Liver (tissue), 9 donors: ENCODE data around the gene GGT1. TPM values are rescaled to one million over a fixed set of nuclear protein-coding genes. Genes with fewer than 3 reads are reported as not detected.
"Not testable (repeated sequence)": the region's sequence is repeated elsewhere in the genome, so short reads cannot be mapped to it uniquely, and the experiment has no call there.

Experiments
- DNase-seq: peaks from one replicate; pipeline ENCODE4 v3.0.0-alpha.2; 2017; ENCODE audit warnings: low spot score
- H3K27ac ChIP-seq, 2 donors: one replicate each; pipeline ENCODE4 v1.7.0; 2013; ENCODE audit warnings: inconsistent platforms in 2 of 2, low read length in 2 of 2, control low read depth in 1 of 2, low read depth in 1 of 2, mild to moderate bottlenecking in 1 of 2
- H3K27me3 ChIP-seq, 4 donors: one replicate each; pipeline versions ENCODE4 v1.6.1 to v1.7.0; 2013; ENCODE audit warnings: low read length in 3 of 4, inconsistent platforms in 1 of 4, mild to moderate bottlenecking in 1 of 4, moderate library complexity in 1 of 4; ENCODE audit not compliant: control insufficient read depth in 4 of 4, insufficient read depth in 4 of 4
- H3K36me3 ChIP-seq, 4 donors: one replicate each; pipeline versions ENCODE4 v1.6.1 to v1.7.0; 2013; ENCODE audit warnings: low read length in 3 of 4, mild to moderate bottlenecking in 3 of 4, low read depth in 1 of 4, moderate library complexity in 1 of 4; ENCODE audit not compliant: control insufficient read depth in 4 of 4, insufficient read depth in 3 of 4
- H3K4me1 ChIP-seq, 4 donors: one replicate each; pipeline versions ENCODE4 v1.6.1 to v1.7.0; 2013; ENCODE audit warnings: low read length in 3 of 4, mild to moderate bottlenecking in 3 of 4, moderate library complexity in 1 of 4; ENCODE audit not compliant: control insufficient read depth in 4 of 4, insufficient read depth in 4 of 4
- H3K4me3 ChIP-seq, 3 donors: one replicate each; pipeline versions ENCODE4 v1.6.1 to v1.7.0; 2013; ENCODE audit warnings: low read length in 3 of 3, control low read depth in 1 of 3, low read depth in 1 of 3, mild to moderate bottlenecking in 1 of 3
- H3K9ac ChIP-seq, 2 donors: one replicate each; pipeline ENCODE4 v1.7.0; 2013; ENCODE audit warnings: low read length in 2 of 2, mild to moderate bottlenecking in 2 of 2, moderate library complexity in 2 of 2, control low read depth in 1 of 2, low read depth in 1 of 2
- H3K9me3 ChIP-seq, 4 donors: one replicate each; pipeline versions ENCODE4 v1.6.1 to v1.7.0; 2013; ENCODE audit warnings: low read length in 3 of 4; ENCODE audit not compliant: control insufficient read depth in 4 of 4
- HNF4A ChIP-seq, 2 donors: conservative IDR thresholded peaks; 2 replicates each; pipeline ENCODE4 v1.6.1; 2016; ENCODE audit warnings: antibody characterized with exemption in 2 of 2, mild to moderate bottlenecking in 2 of 2
- RAD21 ChIP-seq, 2 donors: IDR thresholded peaks; 2 replicates each; pipeline ENCODE4 v1.6.1; 2016; ENCODE audit warnings: antibody characterized with exemption in 2 of 2, mild to moderate bottlenecking in 2 of 2
- RXRA ChIP-seq, 2 donors: IDR thresholded peaks; 2 replicates each; pipeline ENCODE4 v1.6.1; 2017 to 2018; ENCODE audit warnings: antibody characterized with exemption in 2 of 2, mild to moderate bottlenecking in 1 of 2
- WGBS: extraction: QIAGEN DNeasy Blood & Tissue Kit; methylation state at CpG from one replicate; pipeline ENCODE4 v1.1.7; 2013; 5-methylcytosine and 5-hydroxymethylcytosine counted together
- polyA plus RNA-seq, 2 donors: library from polyadenylated mRNA; stranded (reverse) in 1 of 2; unstranded in 1 of 2; fragments of 200-250 nt in 1 of 2; fragments of >200 nt in 1 of 2; fragmentation: Nextera tagmentation in 1 of 2; extraction: Ambion mirVana in 1 of 2; gene quantifications; one replicate each; pipeline versions ENCODE4 v1.2.1 to v1.2.3, GENCODE V29; 2013 to 2015
- total RNA-seq, 2 donors: library from RNA; depleted of rRNA; stranded (reverse); fragments of >200 nt; gene quantifications; one replicate each; pipeline ENCODE4 v1.2.3, GENCODE V29; 2014
- donor health status: healthy.
- donor health status: healthy.
- donor health status: healthy.
- donor health status: healthy.
- donor health status: healthy.

The GGT1 gene
- total and polyA plus RNA-seq, 4 donors: 90.5 to 147 (median 112) TPM

DNA sequence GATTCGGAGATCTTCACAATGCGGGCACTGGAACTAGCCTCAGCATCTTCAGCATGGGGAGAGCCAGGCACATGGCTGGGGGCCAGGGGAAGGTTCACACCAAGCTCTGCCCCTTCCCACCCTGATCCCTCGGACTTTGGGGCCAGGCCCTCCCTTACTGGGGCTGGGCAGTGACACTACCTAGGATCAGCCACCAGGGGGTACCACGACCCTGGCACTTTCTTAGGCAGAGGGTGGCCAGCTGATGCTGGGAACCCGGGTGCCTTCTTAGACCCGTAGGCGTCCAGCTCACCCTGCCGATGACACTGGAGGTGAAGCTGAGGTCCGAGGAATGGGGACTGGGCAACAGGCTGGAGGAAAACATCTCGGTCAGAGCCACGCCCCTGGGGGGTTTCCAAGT lies 26.1 kb downstream of the GGT1 start:
- DNase-seq, H3K4me1 ChIP-seq, H3K4me3 ChIP-seq, H3K27ac ChIP-seq, H3K27me3 ChIP-seq, H3K9ac ChIP-seq, H3K36me3 ChIP-seq, H3K9me3 ChIP-seq: not testable (repeated sequence)
- WGBS: 65% methylated on average over 9 of the region's 11 CpGs
- peak; percentile 33 to 34 for TF ChIP-seq RAD21 (IDR thresholded peaks at IDR 0.05)

DNA sequence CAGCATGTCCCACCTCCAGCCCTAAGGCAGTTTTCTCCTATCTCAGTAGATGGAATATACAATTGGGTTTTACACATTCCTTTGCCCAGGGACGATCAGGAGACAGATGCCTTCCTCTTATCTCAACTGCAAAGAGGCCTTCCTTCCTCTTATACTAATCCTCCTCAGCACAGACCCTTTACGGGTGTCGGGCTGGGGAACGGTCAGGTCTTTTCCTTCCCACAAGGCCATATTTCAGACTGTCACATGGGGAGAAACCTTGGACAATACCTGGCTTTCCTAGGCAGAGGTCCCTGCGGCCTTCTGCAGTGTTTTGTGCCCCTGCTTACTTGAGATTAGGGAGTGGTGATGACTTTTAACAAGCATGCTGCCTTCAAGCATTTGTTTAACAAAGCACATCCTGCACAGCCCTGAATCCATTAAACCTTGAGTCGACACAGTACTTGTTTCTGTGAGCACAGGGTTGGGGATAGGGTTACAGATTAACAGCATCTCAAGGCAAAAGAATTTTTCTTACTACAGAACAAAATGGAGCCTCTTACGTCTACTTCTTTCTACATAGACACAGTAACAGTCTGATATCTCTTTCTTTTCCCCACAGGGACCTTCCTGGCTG lies 27.9 kb downstream of the GGT1 start:
- H3K27me3 ChIP-seq, H3K27ac ChIP-seq, H3K4me3 ChIP-seq, H3K4me1 ChIP-seq, H3K9ac ChIP-seq, H3K36me3 ChIP-seq, DNase-seq, H3K9me3 ChIP-seq: not testable (repeated sequence)
- WGBS: 62% methylated on average over 7 of the region's 7 CpGs

DNA sequence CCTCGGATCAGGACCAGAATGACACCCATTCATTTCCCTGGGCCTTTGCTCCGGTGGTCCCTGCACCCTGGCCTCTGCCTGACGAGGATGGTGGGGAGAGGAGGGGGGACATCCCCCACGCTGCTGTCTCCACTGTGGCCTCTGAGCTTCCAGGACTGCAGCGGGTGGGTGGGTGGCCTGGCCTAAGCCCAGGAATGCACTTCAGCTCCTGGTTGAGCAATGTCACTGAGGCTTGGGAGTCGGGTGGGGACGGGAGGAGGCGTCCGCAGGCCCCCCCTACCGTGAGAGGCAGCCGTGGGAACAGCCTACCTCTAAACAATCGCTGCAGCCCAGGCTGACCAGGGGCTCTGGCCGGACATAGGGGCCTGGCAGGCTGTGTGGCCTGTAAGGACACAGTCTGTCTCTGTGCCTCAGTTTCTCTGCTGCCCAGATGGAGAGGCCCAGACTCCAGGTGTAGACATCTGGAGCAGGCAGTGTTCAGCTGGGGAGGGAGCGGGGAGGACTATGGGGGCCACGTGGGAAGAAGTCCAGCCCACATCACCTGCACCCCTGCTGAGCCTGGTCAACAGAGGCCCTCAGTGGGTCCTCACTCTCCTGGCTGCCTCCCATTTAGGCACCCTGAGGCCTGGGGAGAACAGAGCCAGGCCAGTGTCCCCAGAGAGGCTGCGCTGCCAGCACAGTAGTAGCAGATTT lies 28.6 kb downstream of the GGT1 start:
- H3K9ac ChIP-seq, H3K36me3 ChIP-seq, H3K4me3 ChIP-seq, H3K27ac ChIP-seq, H3K27me3 ChIP-seq, H3K9me3 ChIP-seq, H3K4me1 ChIP-seq, DNase-seq: not testable (repeated sequence)
- 79% methylated on average over 15 of the region's 16 CpGs for WGBS

DNA sequence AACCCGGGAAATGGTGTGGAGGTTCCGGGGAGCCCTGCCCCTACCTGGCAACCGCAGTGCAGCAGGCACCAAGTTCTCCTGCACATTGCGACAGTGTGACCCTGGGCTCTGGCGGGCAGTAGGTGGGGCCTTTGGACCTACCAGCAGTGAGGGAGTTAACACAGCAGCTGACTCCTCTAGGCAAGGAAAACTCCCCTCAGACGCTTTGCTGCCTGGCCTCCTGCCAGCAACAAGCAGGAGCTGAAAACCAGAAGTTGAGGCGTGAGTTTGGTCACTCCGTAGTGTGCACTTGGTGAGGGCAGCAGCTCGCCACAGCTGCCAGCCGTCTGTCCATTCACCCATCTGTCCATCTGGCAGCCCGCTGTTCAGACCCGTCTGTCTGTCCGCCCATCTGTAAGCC lies 29.6 kb downstream of the GGT1 start:
- not testable (repeated sequence) for H3K9me3 ChIP-seq, H3K36me3 ChIP-seq, H3K4me1 ChIP-seq, H3K27me3 ChIP-seq, H3K4me3 ChIP-seq, H3K9ac ChIP-seq, DNase-seq, H3K27ac ChIP-seq
- 31% methylated on average over 13 of the region's 13 CpGs for WGBS
- peak in 1 of 2 donors; percentile 32 for TF ChIP-seq HNF4A (conservative IDR thresholded peaks at IDR 0.05)

DNA sequence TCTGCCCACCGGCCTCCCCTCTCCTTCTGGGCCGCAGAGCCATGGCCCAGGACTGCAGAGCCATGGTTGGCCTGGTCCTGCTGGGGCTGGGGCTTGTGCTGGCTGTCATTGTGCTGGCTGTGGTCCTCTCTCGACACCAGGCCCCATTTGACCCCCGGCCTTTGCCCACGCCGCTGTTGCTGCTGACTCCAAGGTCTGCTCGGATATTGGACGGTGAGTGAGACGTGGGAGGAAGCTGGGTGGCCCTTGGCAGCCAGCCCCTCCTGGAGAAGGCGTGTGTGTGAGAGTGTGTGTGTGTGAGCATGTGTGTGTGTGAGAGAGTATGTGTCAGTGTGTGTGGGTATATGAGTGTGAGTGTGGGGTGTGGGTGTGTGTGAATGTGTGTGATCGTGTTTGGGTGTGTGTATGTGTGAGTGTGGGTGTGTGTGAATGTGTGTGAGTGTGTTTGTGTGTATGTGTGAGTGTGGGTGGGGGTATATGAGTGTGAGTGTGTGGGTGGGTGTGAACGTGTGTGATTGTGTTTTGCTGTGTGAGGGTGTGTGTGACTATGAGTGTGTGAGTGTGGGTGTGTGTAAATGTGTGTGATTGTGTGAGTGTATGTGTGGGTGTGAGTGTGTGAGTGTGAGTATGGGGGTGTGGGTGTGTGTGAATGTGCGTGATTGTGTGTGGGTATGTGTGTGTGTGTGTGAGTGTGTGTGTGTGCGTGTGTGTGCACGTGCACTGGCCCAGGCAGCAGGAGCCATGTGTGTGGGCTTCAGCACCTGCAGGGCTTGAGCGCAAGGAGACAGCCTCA lies 30.4 kb downstream of the GGT1 start:
- not testable (repeated sequence) for H3K27me3 ChIP-seq, H3K4me1 ChIP-seq, H3K9me3 ChIP-seq, H3K9ac ChIP-seq, H3K4me3 ChIP-seq, DNase-seq, H3K36me3 ChIP-seq
- peak overlapping the region; percentile 35 to 43 for H3K27ac ChIP-seq
- TF ChIP-seq HNF4A (conservative IDR thresholded peaks at IDR 0.05) (peak in 1 of 2 donors; percentile 24), RXRA (IDR thresholded peaks at IDR 0.05) (peak in 1 of 2 donors; percentile 37)
- WGBS: 46% methylated on average over 16 of the region's 16 CpGs

DNA sequence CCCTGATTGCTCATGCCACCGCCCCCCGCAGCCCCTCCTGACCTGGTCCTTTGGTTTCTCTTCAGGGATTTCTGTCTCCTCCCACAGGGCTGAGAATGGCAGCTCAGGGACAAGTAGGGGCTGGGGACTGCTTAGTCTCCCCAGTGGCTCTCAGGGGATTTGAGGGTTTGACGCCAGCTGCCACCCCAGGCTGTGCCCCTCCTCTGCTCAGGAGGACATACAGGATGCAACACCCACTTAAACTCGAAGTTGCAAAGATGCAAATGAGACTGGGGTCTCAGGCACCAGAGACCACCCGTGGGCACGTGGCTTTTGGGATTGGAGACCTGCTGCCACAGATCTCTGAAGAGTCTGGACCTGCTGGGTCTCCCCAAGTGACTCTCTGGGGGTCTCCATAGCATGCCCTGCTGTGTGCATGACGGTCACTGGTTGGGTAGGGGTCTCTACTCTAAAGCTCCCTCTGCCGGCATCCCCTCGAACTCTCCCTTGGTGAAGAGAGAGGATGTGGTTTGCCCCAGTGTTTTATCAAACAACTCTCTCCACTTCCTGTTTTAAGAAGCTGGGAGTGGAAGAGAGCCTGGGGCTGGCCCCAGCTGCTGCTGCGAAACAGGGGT lies 31.9 kb downstream of the GGT1 start:
- not testable (repeated sequence) for H3K9ac ChIP-seq, H3K27me3 ChIP-seq, DNase-seq, H3K9me3 ChIP-seq, H3K4me1 ChIP-seq, H3K4me3 ChIP-seq, H3K27ac ChIP-seq, H3K36me3 ChIP-seq
- 61% methylated on average over 9 of the region's 10 CpGs for WGBS

DNA sequence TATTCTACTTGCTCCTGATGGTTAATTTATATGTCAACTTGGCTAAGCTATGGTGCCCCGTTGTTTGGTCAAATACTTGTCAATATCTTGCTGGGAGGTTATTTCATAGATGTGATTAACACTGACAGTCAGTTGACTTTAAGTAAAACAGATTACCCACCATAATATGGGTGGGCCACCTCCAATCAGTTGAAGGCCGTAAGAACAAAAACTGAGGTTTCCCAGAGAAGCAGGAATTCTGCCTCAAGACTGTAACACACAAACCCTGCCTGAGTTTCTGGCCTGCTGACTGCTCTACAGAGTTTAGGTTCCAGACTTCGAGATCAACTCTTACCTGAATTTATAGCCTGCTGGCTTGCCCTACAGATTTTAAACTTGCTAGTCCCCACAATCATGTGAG lies 33.5 kb downstream of the GGT1 start:
- not testable (repeated sequence) for H3K9me3 ChIP-seq, H3K4me3 ChIP-seq, H3K9ac ChIP-seq, H3K27ac ChIP-seq, H3K36me3 ChIP-seq, H3K27me3 ChIP-seq, H3K4me1 ChIP-seq, DNase-seq
- 89% methylated on average over 3 of the region's 3 CpGs for WGBS
